GM21360 (cell line): ENCODE data around the gene VTA1.
"Not testable (repeated sequence)": the region's sequence is repeated elsewhere in the genome, so short reads cannot be mapped to it uniquely, and the experiment has no call there.

Experiments
- ATAC-seq: cut with Tn5 transposase; IDR thresholded peaks from one replicate; pipeline ENCODE4 v1.9.1; 2021; ENCODE audit warnings: mild to moderate bottlenecking, moderate library complexity; ENCODE audit not compliant: unreplicated experiment

VTA1 gene

GRCh38 chr6:142223938-142224337 is 76.9 kb downstream of the VTA1 start:
- ATAC-seq, result no peak

GRCh38 chr6:142225115-142225514 is 78.1 kb downstream of the VTA1 start:
- no peak for ATAC-seq

- ATAC-seq, result no peak
These were observed 78.5 kb downstream of the VTA1 start for GRCh38 chr6:142225552-142225951.

- ATAC-seq, result no peak
These were observed 79.7 kb downstream of the VTA1 start for GRCh38 chr6:142226731-142227130.

DNA sequence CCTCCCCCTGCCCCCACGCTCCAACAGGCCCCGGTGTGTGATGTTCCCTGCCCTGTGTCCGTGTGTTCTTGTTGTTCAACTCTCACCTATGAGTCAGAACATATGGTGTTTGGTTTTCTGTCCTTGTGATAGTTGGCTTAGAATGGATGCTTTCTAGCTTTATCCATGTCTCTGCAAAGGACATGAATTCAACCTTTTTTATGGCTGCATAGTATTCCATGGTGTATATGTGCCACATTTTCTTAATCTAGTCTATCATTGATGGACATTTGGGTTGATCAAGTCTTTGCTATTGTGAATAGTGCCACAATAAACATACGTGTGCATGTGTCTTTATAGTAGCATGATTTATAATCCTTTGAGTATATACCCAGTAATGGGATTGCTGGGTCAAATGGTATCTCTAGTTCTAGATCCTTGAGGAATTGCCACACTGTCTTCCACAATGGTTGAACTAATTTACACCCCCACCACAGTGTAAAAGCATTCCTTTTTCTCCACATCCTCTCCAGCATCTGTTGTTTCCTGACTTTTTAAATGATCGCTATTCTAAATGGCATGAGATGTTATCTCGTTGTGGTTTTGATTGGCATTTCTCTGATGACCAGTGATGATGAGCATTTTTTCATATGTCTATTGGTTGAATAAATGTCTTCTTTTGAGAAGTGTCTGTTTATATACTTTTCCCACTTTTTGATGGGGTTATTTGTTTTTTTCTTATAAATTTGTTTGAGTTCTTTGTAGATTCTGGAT is 82.6 kb downstream of the VTA1 start:
- not testable (repeated sequence) for ATAC-seq

DNA sequence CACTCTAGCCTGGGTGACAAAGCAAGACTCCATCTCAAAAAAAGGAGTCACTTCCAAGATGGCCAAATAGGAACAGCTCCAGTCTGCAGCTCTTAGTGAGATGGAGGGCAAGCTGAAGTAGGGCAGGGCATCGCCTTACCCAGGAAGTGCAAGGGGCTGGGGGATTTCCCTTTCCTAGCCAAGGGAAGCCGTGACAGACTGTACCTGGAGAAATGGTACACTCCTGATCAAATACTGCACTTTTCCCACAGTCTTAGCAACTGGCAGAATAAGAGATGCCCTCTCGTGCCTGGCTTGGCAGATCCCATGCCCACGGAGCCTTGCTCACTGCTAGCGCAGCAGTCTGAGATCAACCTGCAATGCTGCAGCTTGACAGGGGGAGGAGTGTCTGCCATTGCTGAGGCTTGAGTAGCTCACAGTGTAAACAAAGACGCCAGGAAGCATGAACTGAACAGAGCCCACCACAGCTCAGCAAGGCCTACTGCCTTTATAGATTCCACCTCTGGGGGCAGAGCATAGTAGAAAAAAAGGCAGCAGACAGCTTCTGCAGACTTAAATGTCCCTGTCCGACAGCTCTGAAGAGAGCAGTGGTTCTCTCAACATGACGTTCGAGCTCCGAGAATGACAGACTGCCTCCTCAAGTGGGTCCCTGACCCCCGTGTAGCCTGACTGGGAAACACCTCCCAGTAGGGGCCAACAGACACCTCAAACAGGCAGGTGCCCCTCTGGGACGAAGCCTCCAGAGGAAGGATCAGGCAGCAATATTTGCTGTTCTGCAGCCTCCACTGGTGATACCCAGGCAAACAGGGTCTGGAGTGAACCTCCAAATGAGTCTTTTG is 85.4 kb downstream of the VTA1 start:
- peak; percentile 92 for ATAC-seq

GRCh38 chr6:142233945-142234682 is 87.1 kb downstream of the VTA1 start:
- ATAC-seq, result no peak

- no peak for ATAC-seq
These were observed 88.2 kb downstream of the VTA1 start for GRCh38 chr6:142235272-142235671.

GRCh38 chr6:142235791-142236190 is 88.7 kb downstream of the VTA1 start:
- ATAC-seq, result no peak

DNA sequence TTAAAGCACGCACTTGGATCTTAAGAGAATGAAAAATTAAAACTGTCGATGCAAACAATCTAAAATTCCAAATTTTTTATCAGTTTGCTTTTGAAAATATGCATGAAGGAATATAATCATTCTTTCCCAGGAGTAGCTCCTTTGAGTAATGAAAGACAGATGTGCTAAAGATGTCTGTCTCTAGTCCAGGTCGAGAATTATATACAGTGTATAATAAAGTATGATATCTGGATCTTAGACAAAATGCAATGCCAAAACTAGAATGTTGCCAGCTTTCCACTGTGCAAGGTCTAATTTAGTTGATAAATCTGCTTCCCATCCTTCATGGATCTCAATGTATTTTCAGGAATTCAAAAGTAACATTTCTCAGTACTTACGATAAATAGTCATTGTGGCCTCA is 89.6 kb downstream of the VTA1 start:
- no peak for ATAC-seq

GRCh38 chr6:142238881-142239280 is 91.8 kb downstream of the VTA1 start:
- ATAC-seq, result no peak

- no peak for ATAC-seq
These were observed 93.1 kb downstream of the VTA1 start for GRCh38 chr6:142240179-142240578.

- ATAC-seq, result no peak
These were observed 94.0 kb downstream of the VTA1 start for GRCh38 chr6:142241061-142241460.

GRCh38 chr6:142242269-142242668 is 95.2 kb downstream of the VTA1 start:
- ATAC-seq, result no peak

DNA sequence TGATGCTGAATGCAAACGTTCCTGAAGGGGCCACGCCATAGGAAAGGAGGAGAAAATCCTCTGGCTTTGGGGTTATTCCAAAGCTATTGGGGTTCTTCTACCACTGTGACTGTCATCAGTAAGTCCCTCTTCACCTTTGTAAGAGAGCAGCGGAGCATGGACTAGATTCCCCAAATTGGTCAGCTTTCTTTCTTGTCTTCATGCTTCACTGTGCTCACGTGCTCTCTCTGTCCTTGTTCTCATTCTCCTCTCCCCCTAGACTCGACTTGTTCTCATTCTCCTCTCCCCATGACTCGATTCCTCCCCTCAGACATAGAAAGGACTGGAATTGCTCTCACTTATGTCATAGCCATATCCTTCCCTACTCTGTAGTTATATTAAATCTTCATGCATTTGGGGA is 99.9 kb downstream of the VTA1 start:
- ATAC-seq, result peak; percentile 98

DNA sequence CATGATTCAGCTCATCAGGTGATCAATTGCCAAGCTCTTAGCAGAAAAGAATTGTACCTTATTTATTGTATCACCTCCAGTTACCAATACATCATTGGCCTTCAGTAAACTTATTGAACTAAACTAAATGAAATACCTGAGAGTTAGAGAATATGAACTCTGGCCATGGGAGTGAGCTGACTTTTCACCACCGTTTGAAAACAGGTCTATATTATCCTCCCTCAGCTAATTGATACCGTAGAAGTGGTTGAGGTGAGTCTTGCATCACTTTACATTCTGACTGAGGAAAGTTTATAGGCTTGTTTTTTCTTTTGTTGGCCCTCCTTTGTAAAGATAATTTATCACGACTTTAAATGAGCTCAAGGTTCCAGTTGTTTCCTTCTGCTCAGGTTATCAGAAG is 102.2 kb downstream of the VTA1 start:
- no peak for ATAC-seq

DNA sequence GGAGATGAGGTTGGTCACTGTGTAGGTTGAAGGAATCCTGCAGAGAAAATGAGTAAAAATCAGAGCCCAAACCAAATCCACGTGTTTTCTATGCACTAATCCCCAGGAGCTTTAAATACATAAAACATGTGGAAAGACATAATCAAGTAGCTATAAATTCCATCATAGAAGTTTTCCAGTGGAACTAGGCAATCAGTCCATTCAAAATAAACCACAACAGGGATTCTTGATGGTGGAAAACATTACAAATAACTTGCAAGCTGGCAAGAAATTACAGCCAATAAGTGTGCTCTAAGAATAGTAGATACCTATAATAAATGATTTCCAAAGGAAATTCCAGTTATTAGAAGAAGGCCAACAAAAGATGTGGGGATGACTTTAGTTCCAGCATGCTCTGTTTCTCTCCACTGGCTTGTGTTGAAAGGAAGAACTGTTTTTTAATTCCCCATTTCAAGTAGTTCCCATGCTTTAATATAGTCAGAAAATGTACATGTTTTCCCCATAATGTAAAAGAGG is 104.9 kb downstream of the VTA1 start:
- no peak for ATAC-seq

- no peak for ATAC-seq
These were observed 107.5 kb downstream of the VTA1 start for GRCh38 chr6:142254513-142254912.

DNA sequence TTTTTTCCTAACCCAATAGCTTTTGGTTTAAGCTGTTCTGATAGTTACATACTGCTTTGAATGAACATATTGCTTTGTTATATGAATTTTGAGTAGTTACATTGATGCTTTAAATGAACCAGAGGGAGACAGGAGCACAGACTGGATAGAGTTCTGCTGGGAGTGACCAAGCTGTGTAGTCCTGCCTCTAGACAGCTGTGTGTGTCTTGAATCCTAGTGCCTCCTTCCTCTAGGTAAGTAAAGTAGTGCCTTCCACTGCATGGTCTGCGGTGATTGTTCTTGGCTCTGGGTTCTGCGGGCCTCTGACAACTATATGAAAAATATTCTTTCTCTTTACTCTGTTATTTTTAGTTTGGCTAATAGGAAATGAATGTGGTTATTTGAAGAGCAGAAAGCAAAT is 108.7 kb downstream of the VTA1 start:
- no peak for ATAC-seq

- no peak for ATAC-seq
These were observed 111.2 kb downstream of the VTA1 start for GRCh38 chr6:142258305-142258704.

DNA sequence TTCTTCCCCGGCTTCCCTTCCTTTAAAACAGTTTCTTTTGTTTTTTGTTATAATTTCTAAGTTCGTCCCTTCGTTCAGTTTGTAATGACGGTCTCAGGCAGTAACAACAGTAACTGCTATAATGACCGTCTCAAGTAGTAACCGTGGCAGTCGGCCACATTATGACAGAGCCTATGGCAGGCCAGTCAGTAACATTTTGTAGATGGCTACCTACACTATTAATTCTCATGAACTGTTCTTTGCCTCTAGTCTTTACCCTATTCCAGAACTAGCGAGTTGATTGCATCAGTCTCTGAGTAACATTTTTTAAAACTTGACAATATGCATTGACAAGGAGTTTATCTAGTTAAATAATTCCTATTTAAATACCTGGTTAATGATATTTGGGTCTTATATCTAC is 111.7 kb downstream of the VTA1 start:
- ATAC-seq, result no peak
